ENCODE measurements around the gene SNX25. TPM values are rescaled to one million over a fixed set of nuclear protein-coding genes. Genes with fewer than 3 reads are reported as not detected.
A peak's percentile ranks its signal among the peaks of the same experiment; 100 is the strongest.

The SNX25 gene
- total and polyA plus RNA-seq, 2 of the 13 experiments (the other 11 are each of a cell fraction or from before 2014, with no cell fraction given), result 23.4 to 23.5 TPM

DNA sequence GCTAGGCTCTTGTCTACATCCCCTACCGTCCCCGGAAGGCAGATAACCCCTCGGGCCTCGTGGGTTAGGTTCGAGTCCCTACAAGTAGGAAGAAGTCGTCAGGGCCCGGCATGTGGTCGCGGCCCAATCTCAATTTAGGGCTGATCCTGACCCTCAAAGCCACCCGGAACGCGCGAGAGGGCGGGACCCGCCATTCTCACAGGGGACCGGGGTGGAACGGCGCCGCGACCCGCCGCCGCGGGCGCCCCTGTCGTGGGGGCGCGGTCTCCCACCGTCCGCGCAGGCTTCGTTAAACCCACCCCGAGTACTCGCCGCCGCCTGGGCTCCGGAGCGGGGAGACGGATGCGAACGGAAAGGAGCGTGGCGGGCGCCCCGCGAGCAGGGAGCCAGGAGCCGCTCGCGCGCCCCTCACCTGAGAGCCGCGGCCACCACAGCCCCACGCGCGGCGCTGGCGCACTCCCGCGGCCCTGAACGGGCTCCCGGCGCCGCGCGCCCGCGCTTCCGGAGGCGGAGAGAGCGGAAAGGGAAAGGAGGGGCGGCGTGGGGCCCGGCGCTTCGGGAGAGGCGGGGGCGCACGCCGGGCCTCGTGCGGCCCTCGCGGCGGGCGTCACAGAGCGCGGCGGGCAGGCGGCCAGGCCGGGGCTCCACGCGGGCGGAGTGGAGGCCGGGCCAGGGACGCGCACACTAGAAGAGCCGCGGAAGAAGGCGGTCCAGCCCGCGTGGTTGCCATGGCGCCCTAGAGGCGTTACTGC is 5.7 kb upstream of the SNX25 start, which contains the start of gene CFAP97 (continued):
- TF ChIP-seq, protein P1, sequence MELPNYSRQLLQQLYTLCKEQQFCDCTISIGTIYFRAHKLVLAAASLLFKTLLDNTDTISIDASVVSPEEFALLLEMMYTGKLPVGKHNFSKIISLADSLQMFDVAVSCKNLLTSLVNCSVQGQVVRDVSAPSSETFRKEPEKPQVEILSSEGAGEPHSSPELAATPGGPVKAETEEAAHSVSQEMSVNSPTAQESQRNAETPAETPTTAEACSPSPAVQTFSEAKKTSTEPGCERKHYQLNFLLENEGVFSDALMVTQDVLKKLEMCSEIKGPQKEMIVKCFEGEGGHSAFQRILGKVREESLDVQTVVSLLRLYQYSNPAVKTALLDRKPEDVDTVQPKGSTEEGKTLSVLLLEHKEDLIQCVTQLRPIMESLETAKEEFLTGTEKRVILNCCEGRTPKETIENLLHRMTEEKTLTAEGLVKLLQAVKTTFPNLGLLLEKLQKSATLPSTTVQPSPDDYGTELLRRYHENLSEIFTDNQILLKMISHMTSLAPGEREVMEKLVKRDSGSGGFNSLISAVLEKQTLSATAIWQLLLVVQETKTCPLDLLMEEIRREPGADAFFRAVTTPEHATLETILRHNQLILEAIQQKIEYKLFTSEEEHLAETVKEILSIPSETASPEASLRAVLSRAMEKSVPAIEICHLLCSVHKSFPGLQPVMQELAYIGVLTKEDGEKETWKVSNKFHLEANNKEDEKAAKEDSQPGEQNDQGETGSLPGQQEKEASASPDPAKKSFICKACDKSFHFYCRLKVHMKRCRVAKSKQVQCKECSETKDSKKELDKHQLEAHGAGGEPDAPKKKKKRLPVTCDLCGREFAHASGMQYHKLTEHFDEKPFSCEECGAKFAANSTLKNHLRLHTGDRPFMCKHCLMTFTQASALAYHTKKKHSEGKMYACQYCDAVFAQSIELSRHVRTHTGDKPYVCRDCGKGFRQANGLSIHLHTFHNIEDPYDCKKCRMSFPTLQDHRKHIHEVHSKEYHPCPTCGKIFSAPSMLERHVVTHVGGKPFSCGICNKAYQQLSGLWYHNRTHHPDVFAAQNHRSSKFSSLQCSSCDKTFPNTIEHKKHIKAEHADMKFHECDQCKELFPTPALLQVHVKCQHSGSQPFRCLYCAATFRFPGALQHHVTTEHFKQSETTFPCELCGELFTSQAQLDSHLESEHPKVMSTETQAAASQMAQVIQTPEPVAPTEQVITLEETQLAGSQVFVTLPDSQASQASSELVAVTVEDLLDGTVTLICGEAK (IDR thresholded peaks at IDR 0.05), result no peak
- TF ChIP-seq, protein P1 (CRISPR knock-in tag; IDR thresholded peaks at IDR 0.05), result no peak; the same call in 1 of the 2 replicates
- TF ChIP-seq, protein P2, sequence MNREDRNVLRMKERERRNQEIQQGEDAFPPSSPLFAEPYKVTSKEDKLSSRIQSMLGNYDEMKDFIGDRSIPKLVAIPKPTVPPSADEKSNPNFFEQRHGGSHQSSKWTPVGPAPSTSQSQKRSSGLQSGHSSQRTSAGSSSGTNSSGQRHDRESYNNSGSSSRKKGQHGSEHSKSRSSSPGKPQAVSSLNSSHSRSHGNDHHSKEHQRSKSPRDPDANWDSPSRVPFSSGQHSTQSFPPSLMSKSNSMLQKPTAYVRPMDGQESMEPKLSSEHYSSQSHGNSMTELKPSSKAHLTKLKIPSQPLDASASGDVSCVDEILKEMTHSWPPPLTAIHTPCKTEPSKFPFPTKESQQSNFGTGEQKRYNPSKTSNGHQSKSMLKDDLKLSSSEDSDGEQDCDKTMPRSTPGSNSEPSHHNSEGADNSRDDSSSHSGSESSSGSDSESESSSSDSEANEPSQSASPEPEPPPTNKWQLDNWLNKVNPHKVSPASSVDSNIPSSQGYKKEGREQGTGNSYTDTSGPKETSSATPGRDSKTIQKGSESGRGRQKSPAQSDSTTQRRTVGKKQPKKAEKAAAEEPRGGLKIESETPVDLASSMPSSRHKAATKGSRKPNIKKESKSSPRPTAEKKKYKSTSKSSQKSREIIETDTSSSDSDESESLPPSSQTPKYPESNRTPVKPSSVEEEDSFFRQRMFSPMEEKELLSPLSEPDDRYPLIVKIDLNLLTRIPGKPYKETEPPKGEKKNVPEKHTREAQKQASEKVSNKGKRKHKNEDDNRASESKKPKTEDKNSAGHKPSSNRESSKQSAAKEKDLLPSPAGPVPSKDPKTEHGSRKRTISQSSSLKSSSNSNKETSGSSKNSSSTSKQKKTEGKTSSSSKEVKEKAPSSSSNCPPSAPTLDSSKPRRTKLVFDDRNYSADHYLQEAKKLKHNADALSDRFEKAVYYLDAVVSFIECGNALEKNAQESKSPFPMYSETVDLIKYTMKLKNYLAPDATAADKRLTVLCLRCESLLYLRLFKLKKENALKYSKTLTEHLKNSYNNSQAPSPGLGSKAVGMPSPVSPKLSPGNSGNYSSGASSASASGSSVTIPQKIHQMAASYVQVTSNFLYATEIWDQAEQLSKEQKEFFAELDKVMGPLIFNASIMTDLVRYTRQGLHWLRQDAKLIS (CRISPR knock-in tag; IDR thresholded peaks at IDR 0.05), result no peak
- TF ChIP-seq ZSCAN21 (CRISPR knock-in tag; IDR thresholded peaks at IDR 0.05; ENCODE audit: borderline replicate concordance) (0 out of 2 replicates have a peak, but pooled peaks have one; percentile 76), HNRNPK (IDR thresholded peaks at IDR 0.05; ENCODE audit: low read depth, low read length, poor library complexity, severe bottlenecking) (peak; percentile 29), ZC3H13 (CRISPR knock-in tag; IDR thresholded peaks at IDR 0.05) (0 out of 2 replicates have a peak, but pooled peaks have one; percentile 62), ZBTB34 (CRISPR knock-in tag; IDR thresholded peaks at IDR 0.05) (0 out of 2 replicates have a peak, but pooled peaks have one; percentile 7)
